Prostate gland (tissue), 2 donors: Measurements from ENCODE around the gene NPLOC4.

Experiments
- CTCF ChIP-seq, 4 experiments: fragments of 200-600 bp in 2 of 4; fragments of 450-650 bp in 2 of 4; sonication (generic) in 2 of 4; IDR thresholded peaks; 1 replicate in 3 of 4; 2 replicates in 1 of 4; pipeline ENCODE4 v1.5.1; 2016 to 2019; ENCODE audit warnings: antibody characterized with exemption in 4 of 4, mild to moderate bottlenecking in 2 of 4, moderate library complexity in 2 of 4
- POLR2A ChIP-seq: fragments of 450-650 bp; IDR thresholded peaks from one replicate; pipeline ENCODE4 v1.6.1; 2016; ENCODE audit warnings: antibody characterized with exemption, mild to moderate bottlenecking

GRCh38 chr17:81599719-81600486 lies 37.0 kb downstream of the NPLOC4 start:
- TF ChIP-seq CTCF (IDR thresholded peaks at IDR 0.05) (no peak), POLR2A (no peak)
